ENCODE data around the gene PERM1.

The PERM1 gene

GRCh38 chr1:958823-959730, 22.8 kb downstream of the PERM1 start, which contains the start of gene NOC2L:
Gene NOC2L (minus strand): TSS chr1:959256. CDS start chr1:959240, 16 bp downstream.
- Histone ChIP-seq H3K4me3 (ENCODE audit: control insufficient read depth in 1 of 7, extremely low read depth in 1 of 7, insufficient read depth in 4 of 7, low read depth in 2 of 7, low read length in 6 of 7) (peak within 1 kb of the TSS; percentile 76 to 98 (median 89)), H3K36me3 (ENCODE audit: control insufficient read depth in 4 of 4, insufficient read depth in 4 of 4, low read length in 3 of 4) (peaks cover 0 to 33% (median 21%) of the 10 kb centered on the region in 4 experiments), H3K4me1 (ENCODE audit: control extremely low read depth in 1 of 4, control insufficient read depth in 4 of 4, insufficient read depth in 4 of 4, low read length in 3 of 4) (peaks cover 0 to 49% (median 33%) of the 10 kb centered on the region in 4 experiments), H3K27ac (ENCODE audit: insufficient read depth in 1 of 2, low read depth in 1 of 2, low read length in 2 of 2, poor library complexity in 1 of 2, severe bottlenecking in 2 of 2) (peak within 1 kb of the TSS; percentile 61 to 85), H3K9me3 (ENCODE audit: control extremely low read depth in 1 of 5, control insufficient read depth in 4 of 5, insufficient read depth in 2 of 5, low read depth in 1 of 5, low read length in 4 of 5) (no peaks in the 10 kb centered on the region), H3K27me3 (replicated peaks in 2 of 5; ENCODE audit: control insufficient read depth in 4 of 5, insufficient read depth in 5 of 5, low read length in 4 of 5) (peaks cover 0 to 22% (median 2%) of the 10 kb centered on the region in 5 experiments)
- POLR2A ChIA-PET, result no interaction called here
- CTCF ChIA-PET, result interaction anchor here (0.7 to 1.4 kb wide), 3 partner anchors 17 to 54 kb away, joined by 3 to 4 read pairs (median 4); no protein-coding TSS in a partner anchor
- WGBS (ENCODE audit: insufficient coverage), result 8% methylated on average over 74 of the region's 101 CpGs
- peak; percentile 86 to 93 (median 92) for DNase-seq

GRCh38 chr1:956636-957035, 25.3 kb downstream of the PERM1 start:
- Histone ChIP-seq H3K9me3 (ENCODE audit: control extremely low read depth in 1 of 5, control insufficient read depth in 4 of 5, insufficient read depth in 2 of 5, low read depth in 1 of 5, low read length in 4 of 5) (no peaks in the 10 kb centered on the region), H3K27me3 (replicated peaks in 2 of 5; ENCODE audit: control insufficient read depth in 4 of 5, insufficient read depth in 5 of 5, low read length in 4 of 5) (peaks cover 0 to 16% (median 2%) of the 10 kb centered on the region in 5 experiments), H3K4me1 (ENCODE audit: control extremely low read depth in 1 of 4, control insufficient read depth in 4 of 4, insufficient read depth in 4 of 4, low read length in 3 of 4) (peaks cover 0 to 49% (median 33%) of the 10 kb centered on the region in 4 experiments), H3K27ac (ENCODE audit: insufficient read depth in 1 of 2, low read depth in 1 of 2, low read length in 2 of 2, poor library complexity in 1 of 2, severe bottlenecking in 2 of 2) (no peak overlapping the region), H3K36me3 (ENCODE audit: control insufficient read depth in 4 of 4, insufficient read depth in 4 of 4, low read length in 3 of 4) (peaks cover 2 to 53% (median 42%) of the 10 kb centered on the region in 4 experiments), H3K4me3 (ENCODE audit: control insufficient read depth in 1 of 7, extremely low read depth in 1 of 7, insufficient read depth in 4 of 7, low read depth in 2 of 7, low read length in 6 of 7) (no peak overlapping the region)
- CTCF ChIA-PET, result interaction anchor here (1.0 to 1.9 kb wide), 3 partner anchors 10 to 50 kb away, joined by 4 to 5 read pairs (median 5); no protein-coding TSS in a partner anchor
- DNase-seq, result no peak
- POLR2A ChIA-PET, result no interaction called here
- 96% methylated on average over 9 of the region's 11 CpGs for WGBS (ENCODE audit: insufficient coverage)

- ChIA-PET POLR2A (no interaction called here), CTCF (interaction anchor here (1.0 to 1.9 kb wide), 3 partner anchors 9 to 49 kb away, joined by 4 to 5 read pairs (median 5); no protein-coding TSS in a partner anchor)
- WGBS (ENCODE audit: insufficient coverage), result 34% methylated on average over 6 of the region's 6 CpGs
- Histone ChIP-seq H3K9me3 (ENCODE audit: control extremely low read depth in 1 of 5, control insufficient read depth in 4 of 5, insufficient read depth in 2 of 5, low read depth in 1 of 5, low read length in 4 of 5) (no peaks in the 10 kb centered on the region), H3K27me3 (replicated peaks in 2 of 5; ENCODE audit: control insufficient read depth in 4 of 5, insufficient read depth in 5 of 5, low read length in 4 of 5) (peaks cover 0 to 7% (median 0%) of the 10 kb centered on the region in 5 experiments), H3K4me3 (ENCODE audit: control insufficient read depth in 1 of 7, extremely low read depth in 1 of 7, insufficient read depth in 4 of 7, low read depth in 2 of 7, low read length in 6 of 7) (no peak overlapping the region), H3K36me3 (ENCODE audit: control insufficient read depth in 4 of 4, insufficient read depth in 4 of 4, low read length in 3 of 4) (peaks cover 4 to 64% (median 50%) of the 10 kb centered on the region in 4 experiments), H3K4me1 (ENCODE audit: control extremely low read depth in 1 of 4, control insufficient read depth in 4 of 4, insufficient read depth in 4 of 4, low read length in 3 of 4) (peaks cover 0 to 41% (median 27%) of the 10 kb centered on the region in 4 experiments), H3K27ac (ENCODE audit: insufficient read depth in 1 of 2, low read depth in 1 of 2, low read length in 2 of 2, poor library complexity in 1 of 2, severe bottlenecking in 2 of 2) (no peak overlapping the region)
- no peak for DNase-seq
Observed at GRCh38 chr1:955474-955873, 26.4 kb downstream of the PERM1 start.

GRCh38 chr1:954927-955326, 27.0 kb downstream of the PERM1 start:
- no peak for DNase-seq
- POLR2A ChIA-PET, result no interaction called here
- CTCF ChIA-PET, result interaction anchor here (1.5 kb wide), 1 partner anchor 21 kb away, joined by 5 read pairs; no protein-coding TSS in a partner anchor
- Histone ChIP-seq H3K27me3 (replicated peaks in 2 of 5; ENCODE audit: control insufficient read depth in 4 of 5, insufficient read depth in 5 of 5, low read length in 4 of 5) (peaks cover 0 to 6% (median 0%) of the 10 kb centered on the region in 5 experiments), H3K4me1 (ENCODE audit: control extremely low read depth in 1 of 4, control insufficient read depth in 4 of 4, insufficient read depth in 4 of 4, low read length in 3 of 4) (peaks cover 0 to 37% (median 21%) of the 10 kb centered on the region in 4 experiments), H3K9me3 (ENCODE audit: control extremely low read depth in 1 of 5, control insufficient read depth in 4 of 5, insufficient read depth in 2 of 5, low read depth in 1 of 5, low read length in 4 of 5) (peaks cover 0 to 1% (median 0%) of the 10 kb centered on the region in 5 experiments), H3K27ac (ENCODE audit: insufficient read depth in 1 of 2, low read depth in 1 of 2, low read length in 2 of 2, poor library complexity in 1 of 2, severe bottlenecking in 2 of 2) (no peak overlapping the region), H3K4me3 (ENCODE audit: control insufficient read depth in 1 of 7, extremely low read depth in 1 of 7, insufficient read depth in 4 of 7, low read depth in 2 of 7, low read length in 6 of 7) (no peak overlapping the region), H3K36me3 (ENCODE audit: control insufficient read depth in 4 of 4, insufficient read depth in 4 of 4, low read length in 3 of 4) (peaks cover 9 to 70% (median 55%) of the 10 kb centered on the region in 4 experiments)
- WGBS (ENCODE audit: insufficient coverage), result 98% methylated on average over 13 of the region's 13 CpGs

- Histone ChIP-seq H3K9me3 (ENCODE audit: control extremely low read depth in 1 of 5, control insufficient read depth in 4 of 5, insufficient read depth in 2 of 5, low read depth in 1 of 5, low read length in 4 of 5) (peaks cover 0 to 1% (median 0%) of the 10 kb centered on the region in 5 experiments), H3K36me3 (ENCODE audit: control insufficient read depth in 4 of 4, insufficient read depth in 4 of 4, low read length in 3 of 4) (peaks cover 10 to 82% (median 63%) of the 10 kb centered on the region in 4 experiments), H3K27me3 (replicated peaks in 2 of 5; ENCODE audit: control insufficient read depth in 4 of 5, insufficient read depth in 5 of 5, low read length in 4 of 5) (no peaks in the 10 kb centered on the region), H3K27ac (ENCODE audit: insufficient read depth in 1 of 2, low read depth in 1 of 2, low read length in 2 of 2, poor library complexity in 1 of 2, severe bottlenecking in 2 of 2) (no peak overlapping the region), H3K4me1 (ENCODE audit: control extremely low read depth in 1 of 4, control insufficient read depth in 4 of 4, insufficient read depth in 4 of 4, low read length in 3 of 4) (peaks cover 0 to 37% (median 14%) of the 10 kb centered on the region in 4 experiments), H3K4me3 (ENCODE audit: control insufficient read depth in 1 of 7, extremely low read depth in 1 of 7, insufficient read depth in 4 of 7, low read depth in 2 of 7, low read length in 6 of 7) (no peak overlapping the region)
- CTCF ChIA-PET, result no interaction called here
- WGBS (ENCODE audit: insufficient coverage), result 95% methylated on average over 30 of the region's 32 CpGs
- no peak for DNase-seq
- POLR2A ChIA-PET, result no interaction called here
Observed at GRCh38 chr1:953524-954320, 28.2 kb downstream of the PERM1 start.

GRCh38 chr1:952603-953002, 29.3 kb downstream of the PERM1 start:
- ChIA-PET CTCF (interaction anchor here (0.9 to 1.1 kb wide), 3 partner anchors 12 to 48 kb away, joined by 3 read pairs; no protein-coding TSS in a partner anchor), POLR2A (no interaction called here)
- Histone ChIP-seq H3K4me1 (ENCODE audit: control extremely low read depth in 1 of 4, control insufficient read depth in 4 of 4, insufficient read depth in 4 of 4, low read length in 3 of 4) (peaks cover 0 to 27% (median 3%) of the 10 kb centered on the region in 4 experiments), H3K27ac (ENCODE audit: insufficient read depth in 1 of 2, low read depth in 1 of 2, low read length in 2 of 2, poor library complexity in 1 of 2, severe bottlenecking in 2 of 2) (no peak overlapping the region), H3K4me3 (ENCODE audit: control insufficient read depth in 1 of 7, extremely low read depth in 1 of 7, insufficient read depth in 4 of 7, low read depth in 2 of 7, low read length in 6 of 7) (no peak overlapping the region), H3K27me3 (replicated peaks in 2 of 5; ENCODE audit: control insufficient read depth in 4 of 5, insufficient read depth in 5 of 5, low read length in 4 of 5) (no peaks in the 10 kb centered on the region), H3K9me3 (ENCODE audit: control extremely low read depth in 1 of 5, control insufficient read depth in 4 of 5, insufficient read depth in 2 of 5, low read depth in 1 of 5, low read length in 4 of 5) (peaks cover 0 to 1% (median 0%) of the 10 kb centered on the region in 5 experiments), H3K36me3 (ENCODE audit: control insufficient read depth in 4 of 4, insufficient read depth in 4 of 4, low read length in 3 of 4) (peaks cover 10 to 93% (median 70%) of the 10 kb centered on the region in 4 experiments)
- WGBS (ENCODE audit: insufficient coverage), result 100% methylated on average over 6 of the region's 7 CpGs
- no peak for DNase-seq
